HG02884 (cell line): Measurements from ENCODE around the gene LYPD1.
"Not testable (repeated sequence)": the region's sequence is repeated elsewhere in the genome, so short reads cannot be mapped to it uniquely, and the experiment has no call there.

Source experiments
- ATAC-seq: cut with Tn5 transposase; IDR thresholded peaks from one replicate; pipeline ENCODE4 v1.9.1; 2021; ENCODE audit warnings: mild to moderate bottlenecking, moderate library complexity; ENCODE audit not compliant: unreplicated experiment

The LYPD1 gene, protein sequence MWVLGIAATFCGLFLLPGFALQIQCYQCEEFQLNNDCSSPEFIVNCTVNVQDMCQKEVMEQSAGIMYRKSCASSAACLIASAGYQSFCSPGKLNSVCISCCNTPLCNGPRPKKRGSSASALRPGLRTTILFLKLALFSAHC

DNA sequence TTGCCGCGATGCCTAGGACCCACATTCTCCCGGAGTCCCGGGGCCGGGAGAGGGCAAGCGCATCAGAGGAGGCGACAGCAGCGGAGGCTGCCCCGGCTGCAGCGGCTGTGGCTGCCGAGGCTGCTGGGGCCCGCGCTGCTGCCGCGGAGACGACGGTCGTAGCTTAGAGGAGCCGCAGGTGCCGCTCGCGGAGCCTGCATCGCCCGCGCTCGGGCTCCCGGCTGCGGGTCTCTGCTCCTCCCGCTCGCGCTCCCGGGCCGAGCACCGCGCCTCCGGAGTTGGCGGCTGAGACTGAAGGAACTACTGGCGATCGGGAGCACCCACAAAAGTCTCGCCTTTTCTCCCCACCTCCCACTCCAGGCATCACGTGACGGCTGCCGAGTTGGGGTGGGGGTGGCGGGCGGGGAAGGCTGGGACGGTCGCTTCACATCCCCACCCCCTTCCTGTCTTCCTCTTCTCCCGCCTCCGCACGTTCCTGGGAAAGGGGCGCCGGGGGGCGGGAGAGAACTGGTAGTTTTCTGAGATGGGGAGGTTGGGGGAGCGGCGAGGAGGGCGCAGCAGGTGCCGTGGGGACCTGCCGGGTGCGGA is at the start of gene LYPD1:
TSS of gene LYPD1 (minus strand) at position 298 of the 588 bp plus-strand sequence. CDS start at position 25, 273 bp downstream.
- no peak for ATAC-seq

DNA sequence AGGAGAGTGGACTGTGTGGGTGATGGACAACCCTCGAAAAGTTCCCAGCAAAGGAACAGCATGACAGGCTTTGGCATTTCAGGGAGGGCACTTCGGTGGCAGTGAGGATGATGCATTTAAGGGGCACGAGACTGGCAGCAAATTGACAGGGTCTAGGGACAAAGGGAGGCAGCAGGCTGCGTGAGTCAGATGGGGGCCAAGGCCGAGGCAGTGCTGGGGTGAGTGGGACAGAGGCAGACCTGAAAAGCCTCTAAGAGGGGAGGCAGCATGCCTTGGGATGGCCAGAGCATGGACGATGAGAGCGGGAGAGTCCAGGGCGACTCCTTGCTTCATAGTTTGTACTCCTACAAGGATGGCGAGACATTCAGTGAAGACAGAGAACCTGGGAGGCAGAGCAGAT is 49.5 kb upstream of the LYPD1 start:
- ATAC-seq, result no peak

DNA sequence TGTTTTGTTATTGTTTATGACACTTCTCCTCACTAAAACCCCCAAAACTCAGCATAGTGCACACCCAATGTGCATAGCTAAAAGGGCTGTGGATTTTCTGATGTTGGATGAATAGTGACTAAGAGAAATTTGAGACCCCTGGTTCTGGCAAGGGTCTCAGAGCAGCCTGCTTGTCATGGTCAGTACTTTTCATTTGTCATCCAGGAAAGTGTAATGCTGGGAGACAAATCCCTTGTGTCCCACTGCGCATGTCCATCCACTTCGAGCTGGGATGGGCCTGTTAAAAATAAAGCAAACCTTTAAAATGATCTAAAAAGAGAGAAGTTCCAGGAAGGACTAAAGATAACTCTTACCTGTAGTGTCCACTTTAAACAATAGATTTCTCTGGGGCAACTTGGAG is 46.9 kb upstream of the LYPD1 start:
- no peak for ATAC-seq

DNA sequence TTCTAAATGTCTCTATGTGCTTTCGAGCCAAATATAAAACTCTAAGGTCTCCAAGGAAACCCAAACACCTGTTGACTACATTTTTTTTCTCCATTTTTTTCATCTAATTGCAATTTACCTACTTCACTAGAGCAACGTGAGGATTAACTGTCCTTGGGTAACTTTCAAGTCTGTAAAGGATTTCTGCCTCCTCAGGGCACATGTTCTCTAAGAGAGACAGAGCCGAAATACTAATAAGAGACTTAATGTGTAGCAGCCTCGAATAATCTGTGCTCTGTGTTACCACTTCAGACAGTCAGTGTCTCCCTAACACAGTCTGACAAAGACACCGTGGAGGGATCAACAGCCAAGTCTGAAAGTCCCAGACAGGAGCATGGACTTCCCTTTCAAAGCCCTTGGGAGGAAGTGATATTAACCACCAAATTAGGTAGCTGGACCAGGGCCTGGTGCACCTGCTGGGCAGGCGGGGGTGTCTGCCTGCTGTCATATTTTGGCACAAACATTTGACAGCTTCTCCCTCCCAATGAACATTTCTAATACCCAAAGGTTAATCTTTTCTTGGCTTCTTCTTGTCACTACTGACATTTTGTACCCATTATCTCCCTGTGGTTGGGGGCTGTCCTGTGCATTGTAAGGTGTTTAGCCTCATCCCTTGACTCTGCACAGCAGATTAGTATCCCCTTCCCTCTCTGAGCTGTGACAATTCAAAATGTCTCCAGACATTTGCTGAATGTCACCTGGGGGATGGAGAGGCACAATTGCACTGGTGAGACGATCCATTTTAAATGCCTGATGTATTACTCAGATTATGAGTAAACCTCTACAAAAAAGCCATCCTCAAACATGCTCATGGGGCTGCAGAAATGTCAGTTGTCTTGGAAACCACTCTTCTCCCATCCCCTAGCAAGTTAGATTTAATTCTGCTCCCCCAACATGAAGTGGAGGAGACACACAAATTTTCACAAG is 45.7 kb upstream of the LYPD1 start:
- no peak for ATAC-seq

DNA sequence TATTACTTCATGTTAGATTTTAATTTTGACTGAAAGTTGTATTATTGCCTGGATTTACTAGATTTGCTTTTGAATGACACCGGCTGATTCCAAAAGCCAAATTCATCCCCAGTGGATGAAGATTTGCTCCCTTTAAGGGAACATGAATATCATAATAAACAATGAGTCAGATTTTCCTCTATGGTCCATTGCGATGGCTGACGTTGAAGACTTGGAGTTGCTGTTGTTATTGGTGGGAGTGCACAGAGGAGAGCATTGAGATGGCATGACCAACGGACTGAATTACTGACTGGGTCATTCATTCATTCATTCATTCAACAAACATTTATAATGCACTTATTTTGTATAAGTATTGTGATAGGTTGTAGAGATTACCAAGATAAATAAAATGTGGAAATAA is 33.4 kb upstream of the LYPD1 start:
- ATAC-seq, result no peak

DNA sequence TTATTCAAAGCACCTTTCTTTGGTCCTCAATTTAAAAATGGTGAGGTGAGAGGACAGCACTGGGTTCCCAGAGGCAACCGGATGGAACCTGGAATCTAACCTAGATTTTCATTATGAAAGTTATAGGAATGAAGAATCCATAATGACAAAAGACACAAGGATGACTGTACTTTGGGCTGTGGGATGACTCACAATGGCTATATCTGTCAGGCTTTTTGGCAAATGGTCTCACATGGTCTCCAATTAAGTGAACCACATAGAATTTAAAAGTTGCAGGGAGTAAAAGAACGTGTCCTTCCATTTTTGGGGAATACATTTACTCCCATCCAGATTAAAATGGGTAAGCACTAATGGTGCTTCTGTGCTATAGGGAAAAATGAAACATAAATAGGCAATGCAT is 31.8 kb upstream of the LYPD1 start:
- no peak for ATAC-seq

DNA sequence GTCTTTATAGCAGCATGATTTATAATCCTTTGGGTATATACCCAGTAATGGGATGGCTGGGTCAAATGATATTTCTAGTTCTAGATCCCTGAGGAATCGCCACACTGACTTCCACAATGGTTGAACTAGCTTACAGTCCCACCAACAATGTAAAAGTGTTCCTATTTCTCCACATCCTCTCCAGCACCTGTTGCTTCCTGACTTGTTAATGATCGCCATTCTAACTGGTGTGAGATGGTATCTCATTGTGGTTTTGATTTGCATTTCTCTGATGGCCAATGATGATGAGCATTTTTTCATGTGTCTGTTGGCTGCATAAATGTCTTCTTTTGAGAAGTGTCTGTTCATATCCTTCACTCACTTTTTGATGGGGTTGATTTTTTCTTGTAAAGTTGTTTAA is 29.8 kb upstream of the LYPD1 start:
- ATAC-seq, result not testable (repeated sequence)

DNA sequence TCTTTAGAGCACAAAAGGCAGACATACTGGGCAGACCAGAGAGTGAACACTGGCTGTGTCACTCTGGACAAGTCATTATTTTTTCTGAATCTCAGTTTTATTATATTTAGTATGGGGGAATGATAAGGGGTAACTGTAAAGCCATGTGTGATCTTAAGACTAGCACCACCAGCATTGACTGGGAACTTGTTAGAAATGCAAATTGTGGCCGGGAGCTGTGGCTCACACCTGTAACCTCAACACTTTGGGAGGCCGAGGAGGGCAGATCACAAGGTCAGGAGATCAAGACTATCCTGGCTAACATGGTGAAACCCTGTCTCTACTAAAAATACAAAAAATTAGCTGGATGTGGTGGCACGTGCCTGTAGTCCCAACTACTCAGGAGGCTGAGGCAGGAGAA is 28.3 kb upstream of the LYPD1 start:
- not testable (repeated sequence) for ATAC-seq

DNA sequence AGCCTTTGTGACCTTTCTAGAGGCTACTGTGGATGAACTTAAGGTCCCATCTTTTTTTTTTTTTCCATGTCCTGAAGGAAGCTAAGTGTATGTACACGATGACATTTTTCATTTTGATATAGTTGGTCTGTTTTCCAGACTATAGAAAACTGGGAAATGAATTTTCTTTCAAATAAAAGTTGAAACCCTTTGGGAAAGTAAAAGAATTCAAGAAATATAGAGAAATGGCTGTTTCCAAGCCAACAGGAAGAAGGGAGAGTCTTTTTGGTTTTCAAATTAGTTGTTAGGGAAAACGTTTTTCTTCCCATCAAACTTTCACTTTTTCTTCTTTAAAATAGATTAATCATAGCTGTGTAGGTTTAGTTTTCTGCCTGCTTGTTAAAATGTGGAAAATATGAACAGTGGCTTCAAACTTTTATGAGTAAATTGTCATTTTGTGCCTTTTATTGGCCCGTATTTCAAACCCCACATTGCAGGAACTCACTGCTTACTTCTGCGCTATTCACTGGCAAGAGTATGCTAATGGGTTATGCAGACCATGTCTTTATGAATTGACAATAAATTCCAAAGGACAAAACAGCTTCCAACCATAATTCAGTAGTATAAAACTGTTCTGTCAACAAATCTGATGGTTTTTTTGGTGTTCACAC is 27.7 kb upstream of the LYPD1 start:
- ATAC-seq, result no peak

DNA sequence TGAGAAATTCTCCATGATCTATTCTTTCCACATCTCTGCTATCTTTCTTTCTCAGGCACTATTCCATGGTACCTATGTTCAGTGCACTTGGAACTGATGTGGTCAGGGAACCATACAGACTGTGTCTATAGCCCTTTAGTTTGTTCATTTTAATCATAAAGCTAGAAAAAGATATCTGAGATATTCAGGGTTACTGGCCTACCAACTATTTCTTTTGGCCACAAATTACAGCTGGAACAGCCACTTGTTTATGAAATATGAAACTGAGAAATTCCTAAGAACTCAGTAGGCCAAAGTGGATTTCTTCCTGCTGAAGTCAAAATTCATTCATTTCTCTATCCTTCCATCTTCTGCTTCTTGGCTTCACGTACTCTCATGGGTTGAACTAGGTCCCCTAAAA is 22.8 kb upstream of the LYPD1 start:
- ATAC-seq, result no peak

DNA sequence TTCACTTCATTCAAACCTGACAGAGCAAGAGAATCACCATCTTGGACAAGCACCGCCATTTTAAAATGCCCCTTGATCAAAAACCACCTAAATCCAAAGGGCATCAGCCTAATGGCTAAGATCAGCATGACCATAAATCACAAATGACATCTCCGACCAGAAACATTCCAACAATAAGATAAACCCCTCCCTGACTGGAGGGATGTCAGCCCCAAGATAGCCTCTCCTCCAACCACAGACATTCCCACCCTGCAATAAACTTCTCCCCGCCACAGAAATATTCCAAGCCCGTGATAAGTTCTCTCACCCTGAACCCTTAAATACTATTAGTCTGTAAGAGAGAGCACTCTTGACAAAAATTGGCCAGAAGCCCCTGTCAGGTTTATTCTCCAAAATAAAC is 21.6 kb upstream of the LYPD1 start:
- no peak for ATAC-seq

DNA sequence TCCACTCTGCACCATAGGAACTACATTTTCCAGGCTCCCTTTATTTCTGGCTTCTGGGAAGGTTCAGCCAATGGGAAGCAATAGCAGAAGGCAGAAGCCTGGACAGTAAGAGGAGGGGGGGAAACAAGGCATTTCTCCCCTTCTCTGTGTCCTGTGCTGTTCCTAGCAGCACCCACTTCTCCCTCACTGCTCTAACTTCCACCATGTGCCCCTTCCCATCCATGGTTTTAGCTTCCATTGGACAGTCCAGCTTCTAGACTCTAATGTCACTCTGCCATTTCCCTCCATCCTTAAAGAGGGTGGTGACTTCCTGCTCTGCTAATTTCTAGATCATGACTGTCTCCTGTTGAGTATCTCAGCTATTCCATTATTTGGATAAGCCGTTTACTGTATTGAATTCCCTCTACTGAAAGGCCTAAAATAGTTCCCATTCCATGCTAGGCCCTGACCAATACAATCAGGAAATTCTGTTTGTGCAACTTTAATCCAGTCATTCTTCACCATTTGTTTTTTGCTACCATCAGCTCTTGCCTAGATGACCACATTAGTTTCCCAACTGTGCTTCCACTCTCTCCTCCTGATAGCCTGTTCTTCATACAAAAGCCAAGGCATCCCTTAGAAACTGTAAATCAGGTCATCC is 20.8 kb upstream of the LYPD1 start:
- no peak for ATAC-seq

DNA sequence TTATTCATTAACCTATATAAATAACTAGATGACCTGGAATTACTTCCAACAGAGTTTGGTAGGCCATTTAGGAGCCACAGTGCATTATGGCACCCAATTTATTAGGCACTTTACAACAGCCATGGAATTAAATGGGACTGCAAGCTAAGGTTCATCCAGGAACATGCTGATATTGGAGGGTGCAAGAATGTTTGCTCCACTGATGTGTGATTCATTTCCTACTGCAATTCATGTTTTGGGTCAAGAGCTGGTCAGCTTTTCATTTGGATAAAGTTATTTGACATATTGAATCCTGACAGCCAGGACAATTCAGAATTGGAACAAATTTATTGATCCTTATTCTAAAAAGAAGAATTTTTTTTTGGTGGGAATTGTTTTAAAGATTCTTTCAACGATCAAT is 11.8 kb upstream of the LYPD1 start:
- ATAC-seq, result no peak

DNA sequence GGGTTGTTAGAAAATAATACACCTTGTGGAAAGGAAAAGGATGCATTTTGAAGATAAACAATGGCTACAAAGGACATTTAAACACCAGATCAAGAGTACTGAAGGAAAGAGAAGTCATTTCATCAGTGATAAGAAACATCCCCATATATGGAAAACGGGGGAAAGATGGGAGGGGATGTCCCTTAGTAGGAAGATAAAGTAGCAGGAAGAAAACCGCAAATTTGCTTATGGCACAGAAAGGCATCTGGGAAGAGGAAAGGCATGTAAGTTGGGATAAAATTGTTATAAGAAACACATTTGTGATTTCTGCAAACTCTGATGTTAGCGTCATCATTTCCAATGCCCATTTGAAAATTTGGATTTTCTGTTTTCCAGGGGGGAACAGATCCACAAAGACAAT is 10.5 kb upstream of the LYPD1 start:
- ATAC-seq, result no peak

DNA sequence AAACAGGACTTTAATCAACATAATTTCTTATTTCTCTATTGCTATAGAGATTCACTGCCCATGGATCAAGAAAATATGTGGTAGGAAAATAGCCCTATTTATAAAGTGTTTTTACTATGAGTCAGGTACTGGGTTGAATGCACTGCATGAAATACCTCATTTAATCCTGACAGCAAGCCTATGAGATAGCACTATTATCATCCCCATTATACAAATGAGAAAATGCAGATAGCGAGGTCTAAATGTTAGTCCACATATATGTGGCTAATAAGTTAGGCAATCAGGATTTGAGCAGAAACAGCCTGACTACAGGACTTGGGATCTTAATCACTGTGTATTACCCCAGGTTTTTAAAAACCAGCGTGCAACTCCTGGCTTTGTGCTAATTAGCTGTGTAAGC is 8.5 kb upstream of the LYPD1 start:
- no peak for ATAC-seq

DNA sequence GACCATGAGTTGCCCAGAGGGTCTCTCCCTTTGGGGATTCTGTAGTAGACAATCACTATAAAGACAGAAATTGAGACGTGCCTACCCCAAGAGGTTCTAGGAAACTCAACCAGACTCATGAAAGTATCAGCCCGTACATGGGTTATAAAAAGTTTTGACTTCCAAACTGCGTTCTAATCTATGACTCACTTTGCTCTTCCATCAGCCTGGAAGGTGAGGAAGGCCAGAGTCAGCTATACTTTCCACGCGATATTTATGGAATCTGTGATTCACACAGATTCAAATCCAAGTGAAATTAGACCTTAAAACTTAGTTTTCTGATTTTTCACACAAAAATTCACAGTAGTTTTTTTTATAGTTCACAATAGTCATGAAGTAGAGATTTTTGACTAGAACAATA is 7.7 kb upstream of the LYPD1 start:
- ATAC-seq, result no peak

DNA sequence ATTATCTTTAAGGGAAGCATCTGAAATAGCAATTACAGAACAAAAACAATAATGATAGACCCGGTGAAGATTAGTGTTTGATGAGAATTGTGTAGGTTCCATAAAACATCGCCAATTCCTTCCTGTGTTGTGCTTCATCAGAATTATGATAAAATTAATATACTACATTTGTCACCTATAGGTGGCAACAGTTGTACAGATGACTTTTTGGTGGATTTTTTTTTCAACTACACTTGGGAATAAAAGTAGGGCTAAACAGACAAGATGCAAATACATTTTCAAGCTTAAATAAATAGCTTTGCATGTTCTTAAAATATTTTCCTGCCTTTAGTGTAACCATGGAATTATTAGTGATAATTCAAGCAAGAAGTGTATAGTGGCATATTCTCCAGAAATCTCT is 7.0 kb upstream of the LYPD1 start:
- no peak for ATAC-seq

DNA sequence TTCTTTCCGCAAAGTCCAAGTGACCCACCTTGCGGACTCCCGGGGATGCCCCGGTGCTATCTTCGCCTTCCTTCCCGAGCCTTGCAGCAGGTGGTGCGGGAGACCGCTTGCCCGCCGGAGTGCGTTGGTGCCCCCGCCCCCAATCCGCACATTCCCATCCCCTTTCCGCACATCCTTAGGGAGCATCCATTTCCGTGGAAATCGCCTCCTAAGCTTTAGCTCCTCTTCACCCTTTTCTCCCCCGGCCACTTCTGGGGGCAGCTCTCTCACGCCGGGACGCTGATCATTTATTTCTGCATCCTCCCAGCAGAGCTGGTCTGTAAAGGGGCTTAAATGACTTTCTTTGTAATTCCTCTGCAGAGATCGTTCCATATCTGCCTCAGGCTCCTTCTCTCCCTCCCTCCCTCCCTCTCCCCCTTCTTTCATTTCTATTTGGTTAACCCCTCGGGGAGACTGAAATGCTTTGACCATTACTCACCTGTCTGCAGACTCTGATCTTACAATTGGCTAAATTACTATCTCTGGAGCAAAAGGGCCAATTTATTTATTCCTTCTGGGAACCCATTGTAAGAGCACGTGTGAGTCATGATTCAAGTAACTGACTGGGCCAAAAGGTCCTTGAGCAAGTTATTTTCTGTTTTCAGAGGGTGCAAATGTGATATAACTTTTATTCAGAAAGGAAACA is 1.3 kb upstream of the LYPD1 start:
- ATAC-seq, result no peak

DNA sequence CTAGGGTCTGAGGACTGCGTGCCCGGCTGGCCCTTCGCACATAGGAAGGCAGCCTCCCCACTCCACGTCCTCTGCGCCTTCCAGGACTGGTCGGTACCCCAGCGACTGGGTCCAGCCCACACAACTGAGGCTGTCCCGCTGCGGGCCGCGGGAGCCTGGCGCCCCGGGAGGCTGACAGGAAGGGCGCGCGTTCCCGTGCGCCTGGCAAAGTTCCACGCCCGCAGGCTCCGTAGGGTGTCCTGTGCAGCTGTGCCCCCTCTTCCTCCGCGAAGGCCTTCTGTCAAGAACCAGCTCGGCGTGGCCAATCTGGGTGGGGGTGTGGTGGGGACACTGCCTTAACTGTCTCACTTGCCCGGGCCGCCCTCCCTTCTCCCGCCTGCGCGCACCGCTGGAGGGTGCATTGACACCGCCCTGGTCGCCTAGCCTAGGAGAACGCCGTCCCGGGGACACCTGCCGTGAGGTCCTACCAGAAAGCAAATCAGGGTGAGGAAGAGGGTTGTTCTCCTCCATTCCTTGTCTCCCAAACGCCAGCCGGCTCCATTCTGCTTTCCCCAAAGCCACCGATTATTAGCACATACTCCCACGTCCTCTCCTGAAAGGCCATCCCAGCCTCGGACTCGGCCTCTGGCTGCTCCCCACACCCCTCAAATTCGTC is 618 bp upstream of the LYPD1 start:
- ATAC-seq, result no peak
